Spleen (tissue), 7 donors: Measurements from ENCODE around the gene PRSS12.

ENCODE experiments used
- POLR2A ChIP-seq, 3 donors: fragments of 450-650 bp; IDR thresholded peaks; one replicate each; pipeline ENCODE4 v1.5.1; 2017; ENCODE audit warnings: antibody characterized with exemption in 3 of 3, mild to moderate bottlenecking in 1 of 3
- TF ChIP-seq, protein P1 (sequence below), 11 experiments: fragments of 200-600 bp in 7 of 11; fragments of 450-650 bp in 4 of 11; sonication (generic) in 4 of 11; IDR thresholded peaks in 8 of 11; conservative IDR thresholded peaks in 3 of 11; 1 replicate in 7 of 11; 2 replicates in 4 of 11; pipeline versions ENCODE4 v1.4.0 to v1.8.0; 2016 to 2021; ENCODE audit warnings: antibody characterized with exemption in 11 of 11, inconsistent platforms in 4 of 11, mild to moderate bottlenecking in 1 of 11
- donor health status: DM: no; HTN: no; CAD: no; lungs with moderate emphysema.
- donor health status: DM: no; HTN: no; CAD: no.
- donor health status: DM: no; HTN: no; CAD: no.

GRCh38 chr4:118348886-118349285 lies 3.9 kb downstream of the PRSS12 start:
- TF ChIP-seq POLR2A (IDR thresholded peaks at IDR 0.05): no peak
- TF ChIP-seq, protein P1, sequence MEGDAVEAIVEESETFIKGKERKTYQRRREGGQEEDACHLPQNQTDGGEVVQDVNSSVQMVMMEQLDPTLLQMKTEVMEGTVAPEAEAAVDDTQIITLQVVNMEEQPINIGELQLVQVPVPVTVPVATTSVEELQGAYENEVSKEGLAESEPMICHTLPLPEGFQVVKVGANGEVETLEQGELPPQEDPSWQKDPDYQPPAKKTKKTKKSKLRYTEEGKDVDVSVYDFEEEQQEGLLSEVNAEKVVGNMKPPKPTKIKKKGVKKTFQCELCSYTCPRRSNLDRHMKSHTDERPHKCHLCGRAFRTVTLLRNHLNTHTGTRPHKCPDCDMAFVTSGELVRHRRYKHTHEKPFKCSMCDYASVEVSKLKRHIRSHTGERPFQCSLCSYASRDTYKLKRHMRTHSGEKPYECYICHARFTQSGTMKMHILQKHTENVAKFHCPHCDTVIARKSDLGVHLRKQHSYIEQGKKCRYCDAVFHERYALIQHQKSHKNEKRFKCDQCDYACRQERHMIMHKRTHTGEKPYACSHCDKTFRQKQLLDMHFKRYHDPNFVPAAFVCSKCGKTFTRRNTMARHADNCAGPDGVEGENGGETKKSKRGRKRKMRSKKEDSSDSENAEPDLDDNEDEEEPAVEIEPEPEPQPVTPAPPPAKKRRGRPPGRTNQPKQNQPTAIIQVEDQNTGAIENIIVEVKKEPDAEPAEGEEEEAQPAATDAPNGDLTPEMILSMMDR (IDR thresholded peaks at IDR 0.05 in 8 of 11, conservative IDR thresholded peaks at IDR 0.05 in 3 of 11): no peak
